ENCODE measurements around the gene AFF3.
"Not testable (repeated sequence)": the region's sequence is repeated elsewhere in the genome, so short reads cannot be mapped to it uniquely, and the experiment has no call there.

Gene AFF3

DNA sequence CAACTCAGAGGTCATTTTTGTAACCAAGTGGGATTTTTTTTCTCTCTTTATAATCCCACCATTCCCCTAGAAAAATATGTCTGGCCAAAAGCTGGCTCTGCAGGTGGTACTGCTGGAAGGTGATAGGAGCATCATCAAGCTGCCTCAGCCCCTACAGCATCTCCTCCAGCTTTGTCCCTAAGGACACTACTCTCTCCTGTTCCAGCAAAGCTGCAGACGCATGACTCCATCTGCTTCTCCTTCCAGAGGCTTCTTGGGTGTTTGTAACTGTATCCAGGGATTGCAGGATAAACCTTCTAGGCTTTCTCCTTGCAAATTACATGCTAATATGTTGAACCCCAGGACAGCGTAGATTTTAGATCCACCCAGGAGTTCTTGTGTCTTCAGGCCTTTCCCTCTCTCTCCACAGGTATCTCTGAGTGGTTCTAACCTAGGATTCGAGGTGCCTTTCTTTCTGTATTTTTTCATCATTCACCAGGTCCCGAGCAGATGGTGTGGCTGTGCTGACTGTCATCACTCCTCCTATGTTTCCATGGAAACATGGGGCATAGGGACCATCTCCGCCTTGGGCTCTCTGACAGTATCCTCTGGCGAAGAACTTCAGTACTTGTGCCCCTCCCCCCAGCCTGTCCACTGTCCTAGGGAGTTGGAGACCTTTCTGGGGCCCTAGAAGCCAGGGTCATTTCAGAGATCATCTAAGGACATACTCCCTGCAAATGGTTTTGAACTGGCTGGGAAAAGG lies 34.3 kb downstream of the AFF3 start:
- in situ Hi-C loops (cut with HindIII; ENCODE audit: low sequenced_read_pairs): no loop called here

DNA sequence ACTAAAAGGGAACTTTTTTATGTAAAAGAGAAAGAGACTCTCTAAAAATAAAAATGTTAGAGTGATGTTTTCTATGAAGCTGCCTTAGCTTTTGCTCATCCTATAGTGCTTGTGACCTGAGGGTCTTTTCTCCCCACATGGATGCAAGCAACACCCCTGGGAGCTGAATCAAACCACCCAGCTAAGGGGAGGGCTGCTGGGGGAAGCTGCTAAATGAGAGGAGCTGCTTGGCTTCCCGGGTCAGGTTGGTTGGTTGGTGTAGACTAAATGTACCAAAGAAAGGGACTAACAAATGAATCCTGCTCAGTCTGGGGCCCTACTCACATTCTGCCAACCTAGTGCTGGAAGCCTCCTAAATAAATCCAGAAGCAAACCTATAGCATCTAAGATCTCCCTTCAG lies 35.0 kb downstream of the AFF3 start:
- in situ Hi-C loops (cut with HindIII; ENCODE audit: low sequenced_read_pairs): no loop called here

DNA sequence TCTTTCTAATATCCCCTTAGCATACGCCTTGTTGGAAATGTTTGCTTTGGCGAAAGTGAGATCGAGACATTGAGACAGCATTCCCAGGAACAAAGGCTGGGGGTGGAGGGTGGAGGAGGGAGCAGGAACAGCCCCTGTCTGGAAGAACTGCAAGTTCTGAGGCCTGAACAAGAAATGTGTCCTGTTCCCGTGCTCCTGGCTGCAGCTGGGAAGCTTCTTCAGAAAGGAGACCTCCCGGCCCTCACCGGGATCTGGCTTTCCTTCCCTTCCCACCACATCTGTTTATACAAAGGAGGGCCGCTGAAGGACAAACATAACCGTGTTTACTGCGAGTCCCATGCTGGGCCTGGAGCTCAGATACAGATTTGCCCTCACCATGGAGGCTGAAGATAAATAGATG lies 35.9 kb downstream of the AFF3 start:
- in situ Hi-C loops (cut with HindIII; ENCODE audit: low sequenced_read_pairs): no loop called here

DNA sequence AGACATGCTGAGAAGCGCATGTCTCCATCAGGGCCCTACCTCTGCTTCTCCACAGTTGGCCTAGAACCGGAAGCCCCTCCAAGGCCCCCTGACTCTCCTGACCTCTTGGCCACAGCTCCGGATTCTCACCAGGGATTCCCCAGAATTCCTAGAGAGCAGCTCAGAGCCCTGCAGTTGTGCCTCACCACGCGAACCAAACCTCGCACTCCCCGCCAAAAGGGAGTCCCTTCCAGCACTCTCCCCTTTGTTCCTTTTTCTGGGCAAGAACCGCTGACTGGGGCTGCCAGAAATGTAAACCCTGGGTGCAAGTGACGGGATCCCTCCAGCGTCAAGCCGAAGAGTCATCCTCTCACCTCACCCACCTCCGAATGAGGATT lies 36.7 kb downstream of the AFF3 start:
- in situ Hi-C loops (cut with HindIII; ENCODE audit: low sequenced_read_pairs): no loop called here

DNA sequence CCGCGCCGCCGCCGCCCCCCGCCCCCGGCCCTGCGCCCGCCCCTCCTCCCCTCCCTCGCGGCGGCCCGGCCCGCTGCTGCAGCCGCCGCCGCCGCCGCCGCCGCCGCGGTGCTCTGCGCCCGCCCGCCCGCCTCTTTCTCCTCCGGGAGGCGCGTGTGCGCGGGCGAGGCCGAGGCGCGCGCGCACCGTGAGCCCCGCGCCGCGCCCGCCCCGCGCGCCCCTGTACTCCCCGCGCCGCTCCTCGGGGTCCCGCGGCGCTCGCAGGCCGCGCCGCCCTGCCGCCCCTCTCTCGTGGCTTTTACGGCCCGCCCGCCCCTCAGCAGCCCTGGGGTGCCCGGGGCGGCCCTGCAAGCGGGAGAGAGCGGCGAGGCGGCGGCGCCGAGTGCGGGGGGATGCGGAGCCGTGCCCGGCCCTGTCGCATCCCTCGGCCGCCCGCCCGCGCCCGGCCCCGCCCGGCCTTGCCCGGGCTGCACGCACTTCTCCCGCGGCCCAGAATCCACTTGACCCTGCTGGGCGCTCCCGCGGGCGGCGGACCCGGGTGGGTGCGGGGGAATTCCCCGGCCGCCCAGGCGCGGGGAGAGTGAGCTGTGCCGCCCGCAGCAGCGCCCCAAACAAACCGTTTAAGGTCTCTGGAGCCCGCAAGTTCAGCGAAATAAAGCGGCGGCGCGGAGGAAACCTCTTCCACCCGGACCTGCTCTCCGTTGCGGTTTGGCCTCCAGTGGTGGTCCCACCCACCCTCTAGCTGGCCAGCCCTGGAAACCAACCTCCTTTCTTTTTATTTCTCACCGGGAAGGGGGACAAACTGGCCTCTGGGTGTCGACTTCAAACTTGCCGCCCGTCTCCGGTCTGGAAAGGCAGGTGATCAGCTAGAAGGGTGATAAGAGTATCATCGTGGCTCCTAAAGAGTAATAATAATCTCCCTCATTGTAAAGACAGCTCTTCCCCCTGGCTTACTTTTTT lies 37.4 kb downstream of the AFF3 start:
- in situ Hi-C loops (cut with HindIII; ENCODE audit: low sequenced_read_pairs): no loop called here

DNA sequence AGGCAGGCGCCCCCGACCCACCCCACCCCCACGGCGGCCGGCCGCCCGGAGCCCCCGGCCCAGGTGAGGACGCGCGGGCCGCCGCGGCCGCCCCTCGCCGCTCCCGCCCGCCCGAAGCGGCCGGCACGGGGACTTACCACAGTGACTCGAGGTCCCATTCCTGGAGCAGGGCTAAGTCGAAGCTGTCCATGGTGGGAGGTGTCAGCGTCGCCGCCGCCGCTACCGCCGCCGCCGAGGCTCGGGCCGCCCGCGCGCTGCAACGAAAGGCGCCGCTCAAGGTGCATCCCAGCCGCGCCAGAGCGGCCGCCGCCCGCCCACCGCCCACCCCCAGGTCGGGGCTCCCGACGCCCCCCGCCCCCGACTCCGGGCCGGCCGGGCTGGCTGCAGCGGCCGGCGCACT lies 38.1 kb downstream of the AFF3 start:
- in situ Hi-C loops (cut with HindIII; ENCODE audit: low sequenced_read_pairs): not testable (repeated sequence)

DNA sequence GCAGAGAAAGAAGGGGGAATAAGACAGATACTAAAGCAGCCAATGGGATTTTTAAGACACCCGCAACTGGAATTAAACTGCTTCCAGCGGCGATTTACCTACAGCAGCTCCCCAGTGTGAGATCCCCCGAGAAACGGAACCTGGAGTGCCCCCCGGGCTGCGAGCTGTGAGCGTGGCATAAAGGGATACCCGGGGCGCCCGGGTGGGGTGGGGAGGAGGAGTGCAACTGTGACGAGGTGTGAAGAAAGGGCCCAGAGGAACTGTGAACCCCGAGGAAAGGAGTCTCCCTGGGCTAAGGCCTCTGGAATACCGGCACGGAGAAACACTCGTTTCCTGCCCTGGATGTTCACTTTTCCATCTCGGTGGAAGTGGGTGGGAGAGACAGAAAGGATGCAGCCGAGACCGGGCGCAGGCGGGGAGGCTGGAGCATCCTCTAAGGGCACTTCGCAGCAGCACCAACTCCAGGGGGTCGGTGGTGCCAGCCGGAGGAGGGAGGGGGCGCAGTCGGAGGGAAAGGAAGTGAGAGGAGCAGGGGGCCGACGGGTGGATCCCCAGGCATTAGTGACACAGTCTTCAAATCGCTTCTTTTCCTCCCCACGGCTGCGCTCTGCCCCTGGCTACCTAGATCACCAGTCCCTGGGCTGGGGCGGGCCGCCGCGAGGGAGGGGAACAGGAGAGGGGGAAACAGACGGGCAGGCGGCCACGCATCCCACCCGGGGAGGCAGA lies 38.7 kb downstream of the AFF3 start:
- in situ Hi-C loops (cut with HindIII; ENCODE audit: low sequenced_read_pairs): not testable (repeated sequence)

DNA sequence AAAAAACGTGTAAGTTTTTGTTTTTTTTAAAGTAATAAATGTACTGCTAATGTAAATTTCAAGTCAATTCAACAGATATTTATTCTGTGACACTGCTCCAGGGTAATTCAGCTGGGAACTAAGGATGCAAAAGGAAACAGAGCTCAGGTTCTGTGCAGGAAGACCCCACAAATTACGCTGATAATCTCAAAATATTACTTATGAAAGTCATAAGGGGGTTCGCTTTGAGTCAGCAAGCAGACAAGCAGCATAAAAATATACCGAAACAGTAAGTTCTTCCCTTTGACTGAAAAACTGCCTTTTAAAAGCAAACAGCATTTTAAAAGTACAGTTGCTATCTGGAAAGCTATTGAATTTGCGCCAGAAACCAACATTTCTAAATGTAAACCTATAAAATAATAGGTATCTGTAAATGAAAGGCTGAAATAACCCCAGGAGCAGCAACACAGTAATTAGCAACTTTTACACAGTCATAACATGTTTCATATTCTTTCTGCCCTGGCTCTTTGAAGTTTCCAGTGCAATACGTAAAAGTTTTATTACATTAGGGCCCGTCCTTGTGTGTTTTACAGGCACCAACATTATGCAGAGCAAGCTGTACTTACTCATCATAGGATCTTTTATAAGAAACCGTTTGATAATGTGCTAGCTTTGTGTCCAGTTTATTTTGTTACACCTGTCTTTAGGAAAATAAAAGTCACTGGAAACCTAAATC lies 39.8 kb downstream of the AFF3 start:
- in situ Hi-C loops (cut with HindIII; ENCODE audit: low sequenced_read_pairs): not testable (repeated sequence)

DNA sequence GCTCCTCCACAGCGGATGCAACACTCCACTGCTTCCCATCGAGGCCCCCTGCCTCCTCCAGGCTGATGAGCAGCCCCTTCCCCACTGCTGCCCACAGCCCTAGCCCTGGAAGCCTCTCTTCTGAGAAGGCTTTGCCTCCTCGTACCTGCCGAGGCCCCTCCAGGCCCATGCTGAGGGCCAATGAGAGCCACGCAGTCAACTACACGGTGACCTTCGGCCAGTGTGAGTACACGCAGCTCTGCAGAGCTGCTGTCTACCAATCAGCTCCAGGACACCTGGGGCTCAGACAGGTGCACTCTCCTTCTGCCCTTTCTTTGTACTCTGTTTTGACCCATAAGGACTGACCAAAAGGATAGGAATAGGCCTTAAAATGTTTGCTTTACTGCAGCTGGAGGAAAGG lies 43.5 kb downstream of the AFF3 start:
- in situ Hi-C loops (cut with HindIII; ENCODE audit: low sequenced_read_pairs): not testable (repeated sequence)

DNA sequence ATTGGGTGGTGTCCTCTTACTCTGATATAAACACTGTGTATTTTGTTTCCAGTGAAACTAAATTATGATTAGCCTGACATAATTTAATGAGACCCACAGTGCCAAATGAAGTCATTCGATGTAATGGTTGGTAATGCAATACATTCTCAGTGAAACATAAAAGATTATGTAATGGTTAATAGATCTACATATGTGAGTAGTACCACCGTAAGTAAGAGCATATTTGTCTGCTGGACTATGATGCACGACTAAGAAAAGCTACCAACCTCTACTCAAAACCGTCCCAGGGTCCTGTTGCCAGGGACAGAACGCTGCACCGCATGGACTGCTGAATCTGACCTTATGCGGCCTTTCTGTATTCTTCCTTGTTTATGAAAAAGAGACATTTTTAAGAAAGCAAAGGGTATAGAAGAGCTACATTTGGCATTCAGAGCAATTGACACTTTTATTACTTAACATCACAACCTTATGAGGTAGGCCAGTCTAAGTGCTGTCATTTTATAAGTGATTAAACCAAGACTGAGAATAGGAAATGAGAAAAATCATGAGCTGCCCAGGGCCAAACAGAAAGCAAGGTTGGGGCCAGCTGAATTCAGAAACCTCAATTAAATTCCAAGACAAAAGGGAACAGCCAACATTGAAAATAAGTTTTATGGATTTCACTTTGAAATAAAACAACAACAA lies 44.6 kb downstream of the AFF3 start:
- in situ Hi-C loops (cut with HindIII; ENCODE audit: low sequenced_read_pairs): not testable (repeated sequence)

DNA sequence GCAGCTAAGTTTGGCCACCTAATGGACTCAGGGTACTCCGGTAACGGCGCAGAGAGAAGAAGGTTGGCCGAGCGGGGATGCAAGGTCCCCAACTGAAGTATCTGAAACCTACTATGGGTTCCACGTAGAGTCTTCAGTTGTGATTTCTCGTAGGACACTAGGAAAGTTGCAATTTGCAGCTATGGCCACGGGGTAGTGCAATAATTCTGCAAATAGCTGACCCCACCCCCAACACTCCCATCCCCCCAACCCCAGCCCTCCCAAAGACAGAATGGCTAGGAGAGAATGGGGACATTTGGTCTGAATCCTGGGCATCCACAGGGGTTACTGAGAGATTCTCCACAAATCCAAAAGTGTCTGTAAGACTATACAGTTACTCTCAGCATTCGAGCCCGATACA lies 46.5 kb downstream of the AFF3 start:
- in situ Hi-C loops (cut with HindIII; ENCODE audit: low sequenced_read_pairs): not testable (repeated sequence)

DNA sequence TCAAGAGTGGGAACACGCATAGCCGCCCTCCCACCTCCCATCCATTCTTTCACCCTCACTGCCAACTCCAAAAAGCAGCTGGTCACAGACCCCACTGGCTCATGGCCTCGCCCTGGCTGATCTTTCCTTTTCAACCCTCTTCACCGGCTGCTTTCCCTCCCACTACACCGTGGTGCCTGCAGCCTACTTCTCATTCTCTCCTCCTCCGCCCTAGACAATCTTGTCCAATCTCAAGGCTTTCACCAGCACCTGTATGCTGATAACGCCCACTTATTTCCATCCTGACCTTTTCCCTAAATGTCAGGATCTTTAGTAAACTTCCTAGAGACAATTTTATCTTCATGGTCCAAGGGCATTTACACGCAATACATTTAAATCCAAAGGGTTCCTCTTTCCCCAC lies 50.6 kb downstream of the AFF3 start:
- in situ Hi-C loops (cut with HindIII; ENCODE audit: low sequenced_read_pairs): not testable (repeated sequence)

DNA sequence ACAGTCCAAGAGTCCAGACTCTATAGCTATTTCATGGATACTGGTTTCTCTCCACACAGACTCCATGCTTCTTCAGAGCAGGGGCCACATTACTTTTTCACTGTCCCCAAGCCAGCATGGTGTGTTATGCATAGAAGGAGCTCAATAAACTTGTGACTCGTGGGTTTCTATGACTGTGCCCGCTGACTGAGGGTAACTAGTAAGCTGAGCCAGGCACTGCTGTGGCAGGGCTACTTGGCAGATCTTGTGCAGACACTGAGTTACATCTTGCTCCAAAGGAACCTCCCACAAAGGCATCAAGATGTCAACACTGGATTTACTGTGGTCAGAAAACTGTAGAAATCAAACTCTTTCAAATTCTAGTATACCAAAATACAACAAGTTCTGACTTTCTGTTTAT lies 56.6 kb downstream of the AFF3 start:
- in situ Hi-C loops (cut with HindIII; ENCODE audit: low sequenced_read_pairs): not testable (repeated sequence)

DNA sequence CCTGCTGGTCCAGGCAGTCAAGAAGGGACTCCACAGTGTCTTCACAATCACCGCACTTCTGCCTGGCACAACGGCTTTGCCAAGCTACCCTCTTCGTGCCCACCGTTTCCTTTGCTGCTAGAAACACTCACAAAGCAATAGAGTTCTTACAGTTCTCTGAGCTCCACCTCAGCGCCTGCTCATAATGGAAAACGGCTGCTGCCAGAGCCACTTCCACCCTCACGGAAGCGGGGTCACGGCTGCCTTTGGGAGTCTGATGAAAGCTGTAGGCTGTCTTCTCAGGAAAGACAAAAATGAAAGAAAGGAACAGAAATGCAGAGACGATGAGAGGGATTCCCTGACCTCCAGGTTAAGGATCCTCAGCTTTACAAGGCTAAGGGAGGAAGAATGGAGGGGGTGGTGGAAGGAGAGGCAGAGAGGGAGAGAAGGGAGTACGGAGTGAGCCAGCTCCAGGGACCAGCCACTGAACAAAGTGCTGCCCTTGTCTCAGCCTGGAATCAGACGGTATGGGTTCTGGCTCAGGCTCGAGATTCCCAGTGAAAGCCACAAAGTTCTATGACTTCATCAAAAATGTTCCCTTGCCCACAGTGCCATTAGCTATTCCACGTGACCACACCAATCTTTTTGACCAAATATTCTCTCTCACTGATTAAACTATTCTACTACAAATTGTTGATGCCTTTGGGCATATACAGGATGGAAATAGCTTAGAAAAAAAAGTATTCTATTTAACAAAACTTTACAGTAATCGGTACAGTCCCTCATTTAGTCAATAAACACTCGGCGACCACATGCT lies 58.8 kb downstream of the AFF3 start:
- in situ Hi-C loops (cut with HindIII; ENCODE audit: low sequenced_read_pairs): not testable (repeated sequence)

DNA sequence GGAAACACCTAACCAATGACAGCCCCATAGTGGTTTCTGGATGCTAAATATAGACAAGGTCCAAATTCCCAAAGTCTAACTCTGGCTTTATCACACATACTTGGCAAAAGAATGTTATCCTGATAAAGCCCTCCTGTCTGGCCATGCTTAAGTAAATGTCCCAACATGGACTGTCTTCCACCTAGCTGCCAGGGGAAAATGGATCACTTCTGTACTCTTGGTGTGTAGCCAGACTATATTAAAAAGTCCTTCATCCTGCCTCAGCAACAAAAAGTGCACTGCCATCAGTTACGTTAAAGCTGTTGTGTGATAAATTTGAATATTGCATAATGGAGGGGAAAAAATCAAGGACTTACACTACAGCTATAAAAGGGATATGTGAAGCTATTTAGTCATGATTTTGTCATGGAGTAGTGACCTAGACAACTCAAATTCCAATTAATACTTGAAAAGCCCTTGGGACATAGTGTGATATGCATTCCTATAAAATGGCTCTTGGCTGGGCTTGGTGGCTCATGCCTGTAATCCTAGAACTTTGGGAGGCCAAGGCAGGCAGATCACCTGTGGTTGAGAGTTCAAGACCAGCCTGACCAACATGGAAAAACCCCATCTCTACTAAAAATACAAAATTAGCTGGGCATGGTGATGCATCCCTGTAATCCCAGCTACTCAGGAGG lies 60.0 kb downstream of the AFF3 start:
- in situ Hi-C loops (cut with HindIII; ENCODE audit: low sequenced_read_pairs): not testable (repeated sequence)

DNA sequence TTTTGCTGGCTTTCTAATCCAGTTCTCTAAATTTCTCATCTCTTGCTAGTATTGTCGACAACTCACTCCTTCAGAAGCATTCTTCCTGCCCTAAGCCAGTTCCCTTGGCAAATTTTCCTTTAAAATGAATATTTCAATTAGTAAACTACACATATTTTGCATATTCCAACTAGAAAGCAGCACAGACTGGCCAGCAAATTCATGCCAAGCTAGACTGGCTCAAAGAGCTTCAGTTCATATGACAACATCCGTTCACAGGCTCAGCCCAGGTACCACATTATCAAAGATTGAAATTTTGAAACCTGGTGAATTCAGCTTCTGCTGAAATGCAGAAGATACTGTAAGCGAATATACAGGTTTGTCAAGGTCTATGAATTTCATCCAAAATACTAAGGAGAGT lies 64.5 kb downstream of the AFF3 start:
- in situ Hi-C loops (cut with HindIII; ENCODE audit: low sequenced_read_pairs): no loop called here

DNA sequence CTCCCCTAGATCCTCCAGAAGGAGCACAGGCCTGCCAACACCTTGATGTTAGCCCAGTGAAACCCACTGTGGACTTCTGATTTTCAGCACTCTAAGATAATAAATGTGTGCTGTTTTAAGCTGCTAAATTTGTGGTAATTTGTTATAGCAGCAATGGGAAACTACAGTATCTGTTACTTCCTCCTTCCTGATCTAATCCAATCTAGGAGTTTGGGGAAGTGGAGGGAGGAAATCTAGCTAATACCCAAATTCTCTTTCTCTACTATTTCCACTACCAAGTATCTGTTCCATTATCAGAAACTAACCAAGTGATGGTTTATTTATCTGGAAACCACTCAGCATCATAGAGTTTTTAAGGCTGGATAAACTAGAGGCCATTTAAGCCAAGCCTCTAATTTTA lies 64.9 kb downstream of the AFF3 start:
- in situ Hi-C loops (cut with HindIII; ENCODE audit: low sequenced_read_pairs): no loop called here

DNA sequence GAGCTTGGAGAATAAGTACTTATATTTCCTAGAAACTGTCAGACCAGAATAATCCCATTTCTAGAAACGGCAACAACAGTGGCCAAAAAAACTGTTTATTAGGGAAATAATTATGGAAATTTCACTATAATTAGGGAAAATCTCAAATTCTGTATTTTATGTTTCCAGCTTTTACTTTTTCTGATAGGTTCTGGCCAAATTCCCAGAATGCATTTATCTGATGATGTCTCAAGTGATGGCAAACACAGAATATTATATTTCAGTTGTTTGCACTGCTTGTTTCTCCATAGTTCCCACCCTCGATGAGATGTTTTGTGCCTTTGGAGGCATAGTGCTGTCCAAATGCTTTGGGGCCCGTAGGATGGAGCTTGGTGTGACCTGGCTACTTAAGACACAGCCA lies 66.9 kb downstream of the AFF3 start:
- in situ Hi-C loops (cut with HindIII; ENCODE audit: low sequenced_read_pairs): no loop called here

DNA sequence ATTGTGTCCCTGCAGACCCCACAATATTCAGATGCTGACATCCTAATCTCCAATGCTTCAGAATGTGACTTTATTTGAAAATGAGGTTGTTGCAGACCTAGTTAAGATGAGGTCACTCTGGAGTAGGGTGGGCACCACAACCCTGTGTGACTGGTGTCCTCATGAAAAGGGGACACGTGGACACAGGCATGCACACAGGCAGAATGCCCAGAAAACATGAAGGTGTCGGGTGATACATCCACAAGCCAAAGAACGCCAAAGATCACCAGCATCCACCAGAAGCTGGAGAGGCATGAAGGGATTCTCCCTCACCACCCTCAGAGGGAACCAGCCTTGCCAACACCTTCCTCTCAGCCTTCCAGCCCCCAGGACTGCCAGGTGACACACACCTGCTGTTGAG lies 69.3 kb downstream of the AFF3 start:
- in situ Hi-C loops (cut with HindIII; ENCODE audit: low sequenced_read_pairs): no loop called here
